Stimulated activated CD4-positive, alpha-beta T cell treated with anti-CD3 and anti-CD28 coated beads, Interleukin-12 subunit alpha, Interleukin-12 subunit beta, amount 100 ng/mL, for 4 hours (primary cell): ENCODE measurements around the gene QSOX2.

Source experiments
- DNase-seq: peaks from one replicate; pipeline ENCODE4 v3.0.0-alpha.2; 2020

Gene QSOX2

GRCh38 chr9:136245219-136246150 is at the start of gene QSOX2:
TSS of gene QSOX2 (minus strand) at chr9:136245812. CDS start at chr9:136245803, 9 bp downstream.
- DNase-seq: peak; percentile 86

- no peak for DNase-seq
These were observed 49.4 kb upstream of the QSOX2 start for GRCh38 chr9:136295055-136295454.

- no peak for DNase-seq
These were observed 48.8 kb upstream of the QSOX2 start for GRCh38 chr9:136294437-136294836.

GRCh38 chr9:136293476-136294077 is 48.0 kb upstream of the QSOX2 start:
- DNase-seq: no peak

- no peak for DNase-seq
These were observed 47.2 kb upstream of the QSOX2 start for GRCh38 chr9:136292591-136293448.

GRCh38 chr9:136292026-136292538 is 46.5 kb upstream of the QSOX2 start:
- no peak for DNase-seq

- no peak for DNase-seq
These were observed 45.9 kb upstream of the QSOX2 start for GRCh38 chr9:136291306-136292025.

GRCh38 chr9:136290508-136291000 is 44.9 kb upstream of the QSOX2 start:
- no peak for DNase-seq

- DNase-seq: no peak
These were observed 44.3 kb upstream of the QSOX2 start for GRCh38 chr9:136289651-136290507.

- DNase-seq: no peak
These were observed 42.5 kb upstream of the QSOX2 start for GRCh38 chr9:136287960-136288753.

GRCh38 chr9:136286987-136287379 is 41.4 kb upstream of the QSOX2 start:
- no peak for DNase-seq

- no peak for DNase-seq
These were observed 40.9 kb upstream of the QSOX2 start for GRCh38 chr9:136286359-136286986.

GRCh38 chr9:136285501-136286358 is 40.1 kb upstream of the QSOX2 start:
- no peak for DNase-seq

- DNase-seq: no peak
These were observed 39.3 kb upstream of the QSOX2 start for GRCh38 chr9:136284951-136285350.

- no peak for DNase-seq
These were observed 38.7 kb upstream of the QSOX2 start for GRCh38 chr9:136284311-136284710.

- DNase-seq: peak; percentile 72
These were observed 38.0 kb upstream of the QSOX2 start for GRCh38 chr9:136283291-136284235.

GRCh38 chr9:136282272-136282861 is 36.8 kb upstream of the QSOX2 start:
- no peak for DNase-seq
